ENCODE results near the gene RHBDL1.
"Not testable (repeated sequence)": the region's sequence is repeated elsewhere in the genome, so short reads cannot be mapped to it uniquely, and the experiment has no call there.

The RHBDL1 gene

GRCh38 chr16:687499-687898, 12.0 kb downstream of the RHBDL1 start:
- no peak for DNase-seq

DNA sequence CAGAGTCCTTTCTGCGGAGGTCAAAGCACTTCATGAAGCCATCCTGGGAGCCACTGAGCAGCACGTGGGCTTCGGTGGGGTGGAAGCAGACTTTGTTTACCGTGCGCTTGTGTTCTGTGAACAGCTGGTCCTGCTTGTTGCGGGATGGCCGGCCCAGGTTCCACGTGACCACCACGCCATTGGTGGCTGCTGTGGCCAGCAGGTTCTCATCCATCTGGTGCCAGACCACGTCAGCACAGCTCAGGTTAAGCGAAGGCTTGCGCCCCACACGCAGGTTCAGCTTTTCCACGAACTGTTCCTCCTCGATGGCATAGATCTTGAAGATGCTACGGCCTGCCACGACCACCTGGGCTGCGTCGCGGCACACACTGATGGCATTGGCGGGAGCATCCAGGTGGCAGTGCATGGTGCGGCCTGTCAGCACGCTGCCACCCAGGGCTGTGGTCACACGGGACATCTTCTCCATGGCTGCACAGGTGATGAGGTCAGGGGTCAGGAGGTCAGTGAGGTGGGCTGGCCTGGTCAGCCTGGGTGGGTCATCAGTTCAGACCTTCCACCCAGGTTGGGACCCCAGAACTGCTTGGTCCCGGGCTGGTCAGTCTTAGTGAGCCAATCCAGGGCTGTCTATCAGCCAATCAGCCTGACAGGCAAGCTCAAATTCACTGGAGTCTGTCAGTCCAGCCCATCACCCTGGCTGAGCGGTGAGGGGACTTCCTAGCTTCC, 13.9 kb downstream of the RHBDL1 start:
- DNase-seq, result no peak

GRCh38 chr16:691242-691641, 15.8 kb downstream of the RHBDL1 start:
- DNase-seq, result not testable (repeated sequence)

DNA sequence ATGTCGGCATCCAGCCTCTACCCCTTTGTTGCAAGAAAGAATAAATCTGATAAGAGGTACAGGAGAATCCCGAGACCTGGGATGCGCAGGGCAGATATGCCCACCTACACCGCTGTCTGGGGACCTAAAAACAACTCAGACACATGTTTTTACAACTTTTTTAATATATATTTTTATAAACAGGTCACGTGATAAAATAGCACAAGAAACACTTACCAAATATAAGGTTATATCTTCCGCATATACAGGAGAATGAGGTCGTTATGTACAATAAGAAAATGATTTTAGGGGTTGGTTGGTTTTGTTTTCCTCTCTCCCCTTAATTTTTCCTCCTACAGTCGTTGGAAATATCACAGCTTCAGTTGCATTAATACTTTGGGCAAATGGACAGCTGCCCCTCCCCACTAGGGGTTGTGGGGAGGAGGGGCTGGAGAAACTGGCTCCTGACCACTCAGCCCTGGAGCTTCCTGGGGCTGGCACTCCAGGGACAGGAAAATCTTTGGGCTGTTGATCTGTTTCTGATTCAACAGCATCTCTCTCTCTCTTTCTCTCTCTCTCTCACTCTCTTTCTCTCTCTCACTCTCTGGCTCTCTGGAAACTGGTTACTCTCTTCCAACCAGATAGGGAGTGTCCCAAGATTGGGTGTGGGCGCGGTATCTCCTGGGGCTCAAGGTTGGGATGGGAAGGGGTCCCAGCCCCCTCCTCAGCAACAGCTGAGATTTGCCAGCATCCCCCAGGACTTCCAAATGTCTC, 17.1 kb downstream of the RHBDL1 start:
- no peak for DNase-seq

- DNase-seq, result no peak
Measured at GRCh38 chr16:693364-693763, 17.9 kb downstream of the RHBDL1 start.

DNA sequence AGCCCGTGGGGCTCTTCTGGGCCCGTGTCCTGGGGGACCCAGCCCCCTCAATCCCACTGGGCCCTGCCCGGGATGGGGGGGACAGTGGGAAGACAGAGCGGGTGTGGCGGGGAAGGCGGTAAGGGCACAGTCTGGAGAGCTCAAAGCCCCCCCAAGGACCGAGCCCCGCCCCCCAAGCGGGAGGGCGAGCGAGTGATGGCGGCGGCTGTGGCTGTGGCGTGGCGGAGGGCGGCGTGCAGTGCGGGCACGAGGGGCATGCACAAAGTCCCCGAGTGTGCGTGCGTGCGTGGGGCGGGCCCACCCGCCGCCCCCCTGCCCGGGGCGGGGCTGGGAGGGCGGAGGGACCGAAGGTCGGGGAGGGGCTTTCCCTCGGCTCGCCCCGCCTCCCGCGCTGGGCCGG, 18.3 kb downstream of the RHBDL1 start:
- no peak for DNase-seq

GRCh38 chr16:694187-694862, 18.9 kb downstream of the RHBDL1 start:
- no peak for DNase-seq

- DNase-seq, result no peak
Measured at GRCh38 chr16:694863-695354, 19.4 kb downstream of the RHBDL1 start.

GRCh38 chr16:695355-696089, 20.1 kb downstream of the RHBDL1 start:
- DNase-seq, result peak; percentile 74 to 75

DNA sequence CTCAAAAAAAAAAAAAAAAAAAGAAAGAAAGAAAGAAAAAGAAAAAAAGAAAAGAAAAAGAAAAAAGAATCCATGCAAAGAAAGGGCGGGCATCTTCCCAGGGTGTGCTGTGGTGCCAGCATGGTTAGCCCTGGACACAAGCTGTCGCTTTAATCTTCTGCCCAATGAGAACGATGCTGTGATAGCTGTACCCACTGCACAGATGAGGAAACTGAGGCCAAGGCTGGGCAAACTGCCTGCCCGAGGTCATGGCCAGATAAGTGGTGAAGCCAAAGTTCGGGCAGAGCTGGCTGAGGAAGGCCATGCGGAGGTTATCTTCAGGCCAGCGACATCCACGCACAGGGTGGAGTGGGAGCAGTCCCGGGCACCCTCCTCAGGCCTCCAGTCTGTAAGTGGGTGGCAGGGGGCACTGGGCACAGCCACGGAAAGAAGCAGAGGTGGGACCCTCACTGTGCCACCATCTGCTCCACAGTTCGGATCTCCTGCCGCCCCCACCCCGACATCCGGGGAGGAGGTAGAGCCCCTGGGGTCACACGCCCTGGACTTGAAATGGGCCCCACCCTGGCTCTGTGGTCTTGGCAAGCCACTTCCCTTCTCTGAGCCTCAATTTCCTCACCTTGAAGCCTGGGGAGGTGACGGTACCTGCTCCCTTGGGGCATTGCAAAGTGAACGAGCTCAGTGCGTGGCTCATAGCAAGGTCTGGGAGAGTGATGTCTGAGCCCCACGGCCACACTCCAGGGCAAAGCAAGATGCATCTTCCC, 23.6 kb downstream of the RHBDL1 start:
- DNase-seq, result no peak

- DNase-seq, result peak; percentile 58 to 66
Measured at GRCh38 chr16:700684-701584, 25.5 kb downstream of the RHBDL1 start.

- DNase-seq, result no peak
Measured at GRCh38 chr16:702341-702740, 26.9 kb downstream of the RHBDL1 start.

- DNase-seq, result no peak
Measured at GRCh38 chr16:703406-703805, 27.9 kb downstream of the RHBDL1 start.

DNA sequence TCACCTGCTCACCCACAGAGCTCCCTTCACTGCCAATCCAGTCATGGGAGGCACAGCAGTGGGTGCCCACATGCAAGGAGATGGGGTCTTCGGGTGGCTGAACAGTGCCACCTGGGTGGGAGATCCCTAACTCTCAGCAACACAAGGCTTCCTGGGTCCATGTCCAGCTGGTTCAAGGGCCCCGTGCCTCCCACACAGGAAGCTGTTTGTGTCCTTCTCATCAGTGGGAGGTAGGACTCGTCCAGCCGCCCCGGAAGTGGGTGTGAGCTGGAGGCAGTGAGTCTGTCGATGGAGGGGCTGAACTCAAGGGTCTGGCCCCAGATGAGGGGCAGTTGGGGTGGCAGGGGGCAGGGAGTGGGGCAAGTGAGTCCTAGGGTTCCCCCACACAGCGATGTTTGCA, 28.6 kb downstream of the RHBDL1 start:
- no peak for DNase-seq

DNA sequence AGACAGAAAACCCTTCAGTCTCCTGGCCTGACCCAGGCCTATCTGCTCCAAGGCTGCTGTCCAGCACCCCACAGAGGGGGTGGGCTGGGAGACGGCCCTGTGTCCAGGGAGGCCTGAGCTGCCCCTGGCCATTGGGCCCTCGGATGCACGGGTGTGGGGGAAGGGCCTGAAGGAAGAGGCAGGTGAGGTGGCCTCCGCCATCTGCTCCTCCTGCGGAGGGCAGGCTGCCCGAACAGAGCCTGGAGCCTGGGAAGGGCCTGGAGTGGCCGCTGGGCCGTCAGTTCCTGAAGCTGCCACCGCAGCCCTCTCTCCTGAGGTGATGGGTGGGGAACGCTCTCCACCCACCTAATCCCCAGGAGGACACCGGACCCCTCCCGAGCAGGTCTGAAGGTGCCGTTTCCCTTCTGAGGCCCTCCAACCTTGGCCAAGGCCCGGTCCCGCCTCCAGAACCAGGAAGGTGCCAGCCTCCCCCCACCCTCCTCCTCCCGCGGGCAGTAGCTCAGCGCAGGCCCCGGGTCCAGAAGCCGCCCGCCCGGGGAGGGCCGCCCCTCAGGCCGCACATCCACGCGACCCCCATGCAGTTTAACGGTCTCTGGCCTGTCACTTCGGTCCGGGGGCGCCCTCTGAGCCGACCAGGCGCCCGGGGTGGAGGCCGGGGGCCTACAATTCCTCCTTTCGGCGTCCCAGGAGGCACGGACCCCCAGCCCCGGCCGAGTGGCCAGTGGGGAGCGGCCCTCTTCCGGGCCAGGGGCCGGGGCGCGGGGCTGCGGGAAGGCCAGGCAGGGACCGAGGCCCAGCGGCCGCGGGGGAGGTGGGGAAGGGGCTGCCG, 29.3 kb downstream of the RHBDL1 start:
- no peak for DNase-seq

GRCh38 chr16:705431-706188, 30.1 kb downstream of the RHBDL1 start, which contains the start of gene FBXL16:
FBXL16 (minus strand) TSS chr16:705801; CDS start chr16:697405, 8,396 bp downstream.
- no peak for DNase-seq

DNA sequence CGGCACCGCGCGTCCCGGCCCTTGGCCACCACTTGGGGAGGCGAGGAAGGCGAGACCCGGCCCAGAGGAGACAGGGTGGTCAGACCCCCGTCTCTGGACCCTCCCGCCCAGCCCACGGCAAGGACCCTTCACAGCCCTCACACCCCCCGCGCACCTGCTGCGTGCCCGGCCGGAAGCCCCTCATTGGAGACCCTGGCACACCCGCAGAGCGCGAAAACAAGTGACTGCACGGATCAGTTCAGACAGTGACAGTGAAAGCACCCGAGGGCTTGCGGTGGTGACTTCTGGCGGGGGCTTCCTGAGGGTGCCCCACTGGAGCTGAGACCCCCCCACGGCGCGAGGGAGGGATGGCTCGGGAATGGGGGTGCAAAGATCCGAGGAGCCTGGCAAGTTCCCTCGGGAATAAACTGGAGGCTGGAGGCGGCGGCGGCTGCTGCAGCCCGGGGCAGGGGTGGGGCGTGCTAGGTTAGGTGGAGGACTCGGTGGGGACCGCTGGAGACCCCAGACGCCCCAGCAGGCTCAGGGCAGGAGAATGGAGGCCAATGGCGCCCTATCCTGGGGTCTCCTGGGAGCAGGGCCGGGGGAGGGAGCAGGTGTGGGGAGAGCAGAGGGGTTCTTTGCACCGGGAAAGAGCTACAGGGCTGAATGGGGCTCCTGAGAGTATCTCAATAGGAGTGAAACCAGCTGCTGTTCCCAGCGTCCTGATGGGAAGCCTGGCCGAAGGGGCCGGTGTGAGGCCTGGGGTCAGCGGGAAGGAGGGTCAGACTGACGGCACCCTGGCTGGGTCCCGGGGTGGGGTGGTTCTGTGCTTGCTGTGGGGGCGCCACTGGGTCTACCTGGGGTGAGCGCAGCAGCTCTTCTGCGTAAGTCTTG, 31.0 kb downstream of the RHBDL1 start:
- no peak for DNase-seq

- no peak for DNase-seq
Measured at GRCh38 chr16:707062-707538, 31.6 kb downstream of the RHBDL1 start.
